HG02759 (cell line): ENCODE measurements around the gene NFATC2.

Experiments used
- ATAC-seq: cut with Tn5 transposase; IDR thresholded peaks from one replicate; pipeline ENCODE4 v1.9.1; 2021; ENCODE audit warnings: mild to moderate bottlenecking, moderate library complexity; ENCODE audit not compliant: unreplicated experiment

Gene NFATC2

DNA sequence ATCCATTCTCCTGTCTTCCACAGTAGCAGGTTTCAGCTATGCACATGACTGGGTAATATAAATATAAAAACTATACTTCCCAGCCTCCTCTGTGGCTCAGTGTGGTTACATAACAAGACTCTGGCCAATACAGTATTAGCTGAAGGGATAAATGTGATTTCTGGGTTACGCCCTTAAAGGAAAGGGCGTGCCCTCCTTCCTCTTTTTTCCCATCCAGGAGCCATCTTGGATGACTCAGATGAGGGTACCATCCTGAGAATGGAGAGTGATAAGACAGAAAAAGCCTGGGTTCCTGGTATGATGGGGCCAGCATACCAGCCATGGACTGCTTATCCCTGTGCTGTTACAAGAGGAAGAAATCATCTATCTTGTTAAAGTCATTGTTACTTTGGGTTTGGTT, 123.3 kb downstream of the NFATC2 start:
- no peak for ATAC-seq

DNA sequence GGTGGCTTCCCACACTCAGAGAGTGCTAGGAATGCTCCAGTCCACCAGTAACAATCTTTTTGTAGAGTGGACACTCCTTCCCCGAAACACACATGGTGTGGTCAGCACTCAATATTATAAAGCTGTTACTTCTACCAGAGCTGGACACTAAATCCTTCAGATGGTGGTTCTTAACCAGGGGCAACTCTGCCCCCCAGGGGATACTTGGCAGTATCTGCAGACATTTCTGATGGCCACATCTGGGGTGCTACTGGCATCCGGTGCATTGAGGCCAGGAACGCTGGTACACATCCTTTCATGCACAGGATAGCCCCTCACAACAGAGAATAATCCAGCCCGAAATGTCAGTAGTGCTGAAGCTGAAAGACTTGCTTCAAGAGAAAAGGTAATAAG, 124.4 kb downstream of the NFATC2 start:
- ATAC-seq: no peak

DNA sequence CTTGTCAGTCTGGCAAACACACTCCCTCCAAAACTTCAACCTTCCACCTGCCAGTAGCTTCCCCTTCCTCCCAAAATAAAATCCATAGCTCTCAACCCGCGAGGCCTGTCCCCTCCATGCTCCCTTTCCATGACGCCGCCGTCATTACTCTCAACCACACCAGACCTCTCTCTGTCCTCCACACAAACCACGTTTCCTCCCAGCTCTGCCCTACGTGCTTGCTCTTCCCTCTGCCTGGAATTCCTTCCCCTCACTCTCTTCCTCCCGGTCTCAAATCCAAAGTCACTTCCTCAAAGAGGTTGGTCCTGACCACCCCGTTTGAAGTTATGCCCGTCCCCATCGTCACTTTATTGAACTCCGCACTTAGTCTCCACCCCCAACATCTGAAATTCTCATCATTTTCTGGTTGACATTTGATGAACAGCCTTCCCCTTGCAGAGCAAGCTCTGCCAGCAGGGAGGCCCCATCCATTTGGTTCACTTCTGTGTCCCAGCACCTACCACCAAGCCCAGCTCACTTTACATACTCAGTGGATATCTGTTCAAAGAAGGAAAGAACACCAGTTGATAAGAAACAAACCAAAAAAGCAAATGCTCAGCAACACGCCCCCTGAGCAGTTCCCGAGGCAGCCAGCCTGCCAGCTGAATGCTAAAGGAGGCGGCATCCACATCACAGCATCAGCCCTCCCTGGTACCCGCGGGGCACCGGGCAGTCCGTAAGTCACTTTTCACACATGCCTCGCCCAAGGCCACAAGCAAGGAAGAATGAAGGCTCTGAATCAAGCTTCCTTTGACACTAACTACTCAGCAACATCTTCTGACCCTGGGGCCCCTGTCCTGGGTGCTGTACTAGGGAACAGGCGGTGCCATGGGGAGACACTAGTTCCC, 125.0 kb downstream of the NFATC2 start:
- ATAC-seq: no peak

DNA sequence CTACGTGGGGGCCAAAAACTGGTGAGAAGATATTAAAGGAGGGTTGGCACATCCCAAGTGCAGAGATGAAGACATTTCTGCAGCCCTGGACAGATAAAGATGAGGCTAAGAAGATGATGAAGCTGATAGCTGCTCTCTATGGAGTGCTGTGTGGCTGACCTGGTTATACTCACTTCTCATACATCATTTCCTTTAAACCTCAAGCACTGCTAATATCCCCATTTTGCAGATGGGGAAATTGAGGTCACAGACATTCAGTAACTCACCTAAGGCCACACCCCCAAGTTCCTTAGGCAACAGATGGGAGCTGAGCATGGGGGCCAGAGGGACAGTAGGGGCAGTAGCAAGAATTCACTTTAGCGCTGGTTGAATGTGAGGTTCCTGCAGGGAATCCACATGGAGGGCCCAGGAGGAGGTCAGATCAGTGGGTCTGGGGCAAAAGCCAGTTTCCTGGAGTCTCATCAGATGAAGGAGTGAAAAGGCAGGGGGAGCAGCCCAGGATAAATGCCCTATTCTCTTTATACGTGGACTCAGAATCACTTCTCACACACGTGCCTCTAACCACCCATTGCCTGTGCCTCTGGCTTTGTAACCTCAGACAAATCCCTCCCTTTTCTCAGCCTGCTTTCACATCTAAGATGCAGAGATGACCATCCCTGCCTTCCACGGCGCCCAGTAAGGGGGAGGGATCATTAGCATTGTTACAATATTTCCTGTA, 125.8 kb downstream of the NFATC2 start:
- no peak for ATAC-seq

DNA sequence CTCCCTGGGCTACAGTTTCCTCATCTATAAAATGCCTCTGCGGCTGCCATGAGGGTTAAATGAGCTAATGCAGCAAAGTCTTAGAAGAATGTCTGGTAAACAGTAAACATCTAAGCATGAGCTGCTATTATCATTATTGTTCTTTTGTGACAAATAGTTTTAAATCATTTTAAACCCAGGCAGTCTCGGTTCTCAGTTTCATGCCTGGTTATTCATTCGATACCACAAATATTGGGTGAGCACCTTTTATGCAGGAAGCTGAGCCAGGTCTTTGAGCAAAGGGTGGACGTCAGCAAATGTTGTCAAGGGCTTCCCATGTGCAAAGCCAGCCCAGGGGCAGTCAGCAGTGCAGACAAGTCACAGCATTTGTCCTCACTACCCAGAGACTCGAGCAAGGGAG, 128.7 kb downstream of the NFATC2 start:
- ATAC-seq: peak; percentile 51

DNA sequence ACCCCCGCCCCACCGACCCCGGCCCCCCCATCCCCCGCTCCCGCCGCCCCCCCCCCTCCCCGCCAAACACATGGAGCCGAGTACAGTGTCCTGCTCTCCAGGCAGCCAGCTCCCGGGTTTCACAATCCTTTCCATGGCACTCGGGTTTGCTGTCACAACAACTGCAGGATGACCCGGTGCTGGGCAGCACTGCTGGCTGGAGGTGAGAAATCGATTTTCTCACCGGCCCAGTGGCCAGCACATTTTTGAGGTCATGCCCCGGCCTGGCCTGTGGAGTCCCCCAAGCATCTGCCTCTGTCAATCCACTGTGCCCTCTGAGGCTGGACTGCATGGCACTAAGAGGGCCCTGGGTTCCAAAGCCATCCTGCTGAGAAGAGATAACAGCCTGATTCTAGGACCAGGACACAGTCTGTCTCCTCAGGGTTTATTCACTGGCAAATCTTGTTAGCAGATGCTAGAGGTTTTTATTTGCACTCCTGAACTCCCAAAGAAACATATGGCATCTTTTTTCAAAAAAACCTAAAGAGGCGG, 129.5 kb downstream of the NFATC2 start:
- no peak for ATAC-seq

DNA sequence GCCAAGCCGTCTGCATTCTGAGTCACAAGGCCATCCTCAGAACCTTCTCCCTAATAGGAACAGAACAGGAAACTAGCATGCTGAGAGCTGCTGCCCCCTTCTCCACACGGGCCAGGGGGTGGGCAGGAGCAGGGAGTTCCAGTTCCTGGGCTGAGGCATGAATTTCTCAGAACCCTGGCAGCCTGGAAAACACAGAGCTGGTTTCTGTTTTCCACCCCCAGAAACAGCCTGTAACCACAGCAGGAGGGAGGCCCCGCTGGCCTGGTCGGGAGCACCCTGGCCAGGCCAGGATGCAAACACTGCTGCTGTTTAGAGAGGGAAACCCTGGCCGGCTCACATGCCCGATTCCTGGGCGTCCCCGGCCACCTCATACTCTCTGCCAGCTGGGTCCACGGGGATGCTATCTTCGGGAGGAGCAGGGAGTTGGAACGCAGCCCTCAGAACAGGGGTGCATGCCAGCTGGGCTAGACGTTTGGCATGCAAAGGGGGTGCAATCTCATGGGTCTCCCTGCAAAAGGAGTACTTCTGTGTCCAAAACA, 130.1 kb downstream of the NFATC2 start:
- no peak for ATAC-seq

DNA sequence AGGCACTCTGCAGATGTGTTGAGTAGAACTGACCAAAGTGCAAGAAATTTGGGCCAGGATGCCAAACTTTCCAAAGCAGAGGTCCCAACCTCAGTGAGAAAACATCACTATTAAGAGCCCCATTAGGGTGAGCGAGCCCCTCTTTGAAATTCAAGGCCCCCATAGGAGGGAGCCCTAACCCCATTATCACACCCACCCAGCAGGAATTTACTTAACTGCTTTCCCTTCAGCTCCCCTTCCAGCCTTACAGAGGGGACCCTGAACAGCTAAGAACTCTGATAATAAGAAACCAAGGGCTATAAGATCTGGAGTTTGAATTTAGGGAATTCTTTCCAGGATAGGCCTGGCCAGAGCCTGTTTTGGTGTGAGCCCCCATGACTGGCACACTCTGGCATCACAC, 130.6 kb downstream of the NFATC2 start:
- ATAC-seq: no peak

DNA sequence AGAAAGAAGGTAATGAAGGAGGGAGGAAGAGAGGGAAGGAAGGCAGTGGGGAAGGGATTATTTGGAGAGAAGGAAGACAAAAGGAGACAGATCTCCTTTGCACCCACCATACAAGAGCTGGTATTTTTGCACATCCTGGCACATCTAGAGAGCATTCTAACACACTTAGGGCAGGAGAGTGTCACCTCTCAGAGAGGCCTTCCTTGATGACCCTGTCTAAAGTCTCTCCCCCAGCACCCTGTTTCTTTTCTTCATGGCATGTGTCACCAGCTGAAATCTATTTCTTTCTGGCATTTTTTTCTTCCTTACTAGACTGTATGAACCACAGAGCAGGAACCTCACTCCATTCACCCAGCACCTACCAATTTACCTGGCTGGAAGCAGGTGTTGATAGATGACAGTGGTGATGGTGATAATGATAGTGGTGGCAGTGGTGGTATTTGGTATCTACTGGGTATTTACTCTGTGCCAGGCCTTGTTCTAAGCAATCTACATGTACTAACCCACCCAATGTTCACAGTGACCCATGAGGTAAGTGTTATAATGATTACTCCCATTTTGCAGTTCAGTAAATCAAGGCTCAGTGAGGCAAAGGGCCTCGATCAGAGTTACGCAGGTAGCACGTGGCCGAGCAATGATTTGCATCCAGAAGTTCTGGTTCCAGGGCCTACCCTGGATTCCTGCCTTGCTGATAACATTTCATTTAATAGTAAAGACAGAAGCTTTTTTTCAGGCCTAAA, 131.8 kb downstream of the NFATC2 start:
- ATAC-seq: no peak

DNA sequence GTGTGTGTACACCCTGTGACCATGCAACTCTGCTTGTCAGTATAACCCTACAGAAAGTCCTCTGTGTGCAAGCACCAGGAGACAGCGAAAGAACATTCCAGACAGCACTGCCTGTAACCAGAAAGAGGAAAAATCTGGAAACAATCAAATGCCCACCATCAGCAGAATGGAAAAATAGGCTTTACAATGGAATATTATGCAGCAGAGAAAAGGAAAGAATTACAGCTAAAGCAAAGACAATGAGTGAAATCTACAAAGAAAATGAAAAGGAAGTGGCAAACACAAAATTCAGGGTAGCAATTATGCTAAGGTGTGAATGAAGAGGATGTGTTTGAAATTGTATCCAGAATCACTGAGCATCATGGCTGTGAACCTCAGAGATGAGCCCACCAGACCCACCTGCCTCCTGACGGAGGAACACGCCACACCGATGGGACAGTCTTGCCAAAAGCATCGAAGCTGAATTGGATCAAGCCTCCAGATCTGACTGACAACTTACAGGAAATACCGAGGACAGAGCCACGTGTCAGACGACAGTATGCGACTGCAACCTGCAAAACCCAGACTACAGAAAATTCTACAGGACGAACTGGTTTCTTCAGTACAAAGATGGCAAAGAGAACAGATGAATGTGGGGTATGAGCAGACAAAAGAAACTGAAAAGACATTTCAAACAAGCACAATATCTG, 133.2 kb downstream of the NFATC2 start:
- no peak for ATAC-seq

DNA sequence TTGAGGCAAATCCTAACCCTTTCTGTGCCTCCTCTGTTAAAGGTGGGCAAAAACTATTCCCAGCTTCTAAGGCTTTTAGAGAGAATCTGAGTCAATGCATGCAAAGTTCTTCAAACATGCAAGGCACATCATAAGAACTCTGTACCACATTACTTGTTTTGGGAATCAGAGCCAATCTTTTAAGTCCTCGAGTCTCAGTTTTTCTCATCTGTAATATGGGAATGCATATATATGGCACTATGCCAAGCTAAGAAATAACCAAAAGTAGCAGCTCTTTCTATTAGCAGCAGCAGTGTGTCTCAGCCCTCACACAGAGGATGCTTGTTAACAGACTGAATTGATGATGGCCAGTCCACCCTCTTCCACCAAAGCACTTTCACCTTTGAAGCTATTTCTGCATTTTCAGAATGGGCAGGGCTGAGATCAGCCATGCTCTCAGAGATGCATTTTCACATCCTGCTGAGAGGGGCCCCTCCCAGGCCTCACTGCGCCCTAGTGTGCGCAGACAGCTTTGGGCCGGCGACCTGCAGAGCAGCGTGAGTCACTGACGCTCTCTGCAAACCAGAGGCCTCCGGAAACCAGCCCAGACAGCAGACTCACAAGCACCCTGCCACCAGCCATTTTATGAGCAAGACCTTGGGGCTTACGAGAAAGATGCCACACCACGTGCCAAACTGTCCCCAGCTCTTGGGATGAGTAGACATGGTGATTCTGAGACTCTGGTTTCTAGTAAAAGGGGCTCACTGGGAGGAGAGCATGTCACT, 138.0 kb downstream of the NFATC2 start:
- ATAC-seq: peak; percentile 79

DNA sequence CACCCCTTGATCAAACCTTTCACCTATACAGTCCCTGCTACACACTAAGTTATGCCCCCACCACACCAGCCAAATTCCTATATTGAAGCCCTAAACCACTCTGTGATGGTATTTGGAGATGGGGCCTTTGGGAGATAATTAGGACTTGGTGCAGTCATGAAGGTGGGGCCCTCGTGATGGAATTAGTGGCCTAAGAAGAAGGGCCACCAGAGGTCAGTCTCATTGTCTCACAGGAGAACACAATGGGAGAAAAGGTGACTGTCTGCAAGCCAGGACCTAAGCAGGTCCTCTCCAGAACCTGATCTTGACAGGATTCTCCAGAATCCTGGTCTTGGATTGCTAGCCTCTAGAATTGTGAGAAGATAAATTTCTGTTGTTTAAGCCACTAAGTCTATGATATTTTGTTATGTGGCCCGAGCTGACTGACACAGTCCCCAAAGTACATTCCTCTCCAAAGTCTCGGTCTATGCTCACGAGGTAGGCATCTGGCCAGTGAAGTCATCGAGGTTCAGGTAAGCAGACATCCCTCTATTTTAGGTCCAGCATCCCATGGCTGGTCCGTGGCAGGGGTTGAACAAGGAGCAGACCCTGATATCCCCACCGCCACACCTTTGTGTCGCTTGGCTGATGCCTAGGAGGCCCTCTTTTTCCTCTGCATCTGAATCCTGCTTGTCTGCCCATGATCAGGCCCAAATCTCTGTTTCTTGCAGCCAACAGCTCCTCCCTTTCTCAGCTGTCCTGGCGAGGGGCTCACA, 138.9 kb downstream of the NFATC2 start:
- ATAC-seq: no peak

DNA sequence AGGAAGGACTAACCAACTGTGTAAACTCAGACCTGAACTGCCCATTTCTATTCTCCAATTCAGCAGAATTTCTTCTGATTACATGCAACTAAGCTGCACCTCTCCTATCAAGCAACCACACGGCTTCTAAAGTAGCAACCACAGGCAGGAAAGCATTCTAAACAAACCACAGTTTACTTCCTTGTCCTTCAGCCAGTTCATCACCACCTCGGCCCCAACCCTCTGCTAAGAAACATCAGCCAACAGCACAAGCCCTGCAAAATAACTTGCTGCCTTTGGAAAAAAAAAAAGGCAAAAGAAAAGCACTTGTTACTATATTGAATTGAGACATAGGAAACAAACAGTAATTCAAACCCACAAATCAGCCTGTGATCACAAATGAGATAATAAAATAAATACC, 140.3 kb downstream of the NFATC2 start:
- ATAC-seq: no peak

DNA sequence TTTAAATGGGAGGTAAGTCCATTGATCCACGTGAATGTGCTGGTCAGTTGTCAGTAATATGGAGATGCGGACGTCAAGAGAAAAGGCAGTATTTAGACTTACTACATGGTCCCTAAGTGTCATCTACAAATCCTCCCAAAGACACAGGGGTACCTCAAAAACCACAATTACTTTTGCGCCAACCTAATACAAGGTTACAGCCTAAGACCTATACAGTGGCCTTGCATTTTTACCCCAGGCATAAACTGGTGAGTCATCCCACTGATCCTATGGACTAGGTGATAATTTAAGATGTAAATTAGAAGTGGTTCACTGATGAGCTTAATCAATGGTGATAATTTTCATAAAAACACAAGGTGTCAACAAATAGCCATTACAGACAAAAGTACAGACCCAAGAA, 141.0 kb downstream of the NFATC2 start:
- no peak for ATAC-seq

DNA sequence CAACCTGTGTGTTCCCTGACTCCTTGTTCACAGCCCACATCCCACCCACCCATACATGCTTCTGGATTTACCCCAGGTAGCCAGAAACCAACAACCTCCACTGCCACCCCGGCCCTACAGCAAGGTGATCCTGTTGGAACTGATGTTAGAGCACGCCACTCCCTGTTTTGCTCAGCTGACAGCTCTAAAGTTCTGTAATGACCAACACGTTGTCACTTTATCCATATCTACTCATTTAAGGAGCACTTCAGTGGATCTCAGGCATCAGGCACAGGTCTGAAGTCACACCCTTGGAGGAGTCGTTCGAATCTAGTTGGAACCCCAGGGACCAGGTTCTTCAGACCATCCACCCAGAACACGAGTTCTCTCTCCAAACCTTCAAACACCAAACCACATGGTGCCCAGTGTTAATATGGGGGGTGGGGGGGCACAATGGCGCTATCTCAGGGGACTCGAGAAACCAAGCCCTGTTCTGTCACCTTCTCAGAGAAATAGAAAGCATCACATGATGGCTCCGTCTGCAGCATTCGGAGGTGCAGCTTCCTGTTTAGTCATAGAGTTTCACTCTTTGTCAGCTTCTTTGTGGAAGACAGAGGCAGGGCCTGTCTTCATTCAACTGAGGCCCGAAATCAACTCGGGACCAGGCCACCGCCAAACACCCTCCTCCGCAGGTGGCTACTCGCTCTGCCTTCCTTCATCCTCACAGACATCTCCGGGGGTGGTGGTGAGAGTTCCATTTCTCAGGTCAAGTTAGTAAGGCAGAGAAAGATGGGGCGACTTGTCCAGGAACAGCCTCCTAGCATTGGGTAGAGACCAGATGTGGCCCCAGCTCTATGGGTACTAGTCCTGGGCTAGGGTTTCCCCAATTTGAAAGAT, 142.2 kb downstream of the NFATC2 start:
- peak; percentile 72 for ATAC-seq

DNA sequence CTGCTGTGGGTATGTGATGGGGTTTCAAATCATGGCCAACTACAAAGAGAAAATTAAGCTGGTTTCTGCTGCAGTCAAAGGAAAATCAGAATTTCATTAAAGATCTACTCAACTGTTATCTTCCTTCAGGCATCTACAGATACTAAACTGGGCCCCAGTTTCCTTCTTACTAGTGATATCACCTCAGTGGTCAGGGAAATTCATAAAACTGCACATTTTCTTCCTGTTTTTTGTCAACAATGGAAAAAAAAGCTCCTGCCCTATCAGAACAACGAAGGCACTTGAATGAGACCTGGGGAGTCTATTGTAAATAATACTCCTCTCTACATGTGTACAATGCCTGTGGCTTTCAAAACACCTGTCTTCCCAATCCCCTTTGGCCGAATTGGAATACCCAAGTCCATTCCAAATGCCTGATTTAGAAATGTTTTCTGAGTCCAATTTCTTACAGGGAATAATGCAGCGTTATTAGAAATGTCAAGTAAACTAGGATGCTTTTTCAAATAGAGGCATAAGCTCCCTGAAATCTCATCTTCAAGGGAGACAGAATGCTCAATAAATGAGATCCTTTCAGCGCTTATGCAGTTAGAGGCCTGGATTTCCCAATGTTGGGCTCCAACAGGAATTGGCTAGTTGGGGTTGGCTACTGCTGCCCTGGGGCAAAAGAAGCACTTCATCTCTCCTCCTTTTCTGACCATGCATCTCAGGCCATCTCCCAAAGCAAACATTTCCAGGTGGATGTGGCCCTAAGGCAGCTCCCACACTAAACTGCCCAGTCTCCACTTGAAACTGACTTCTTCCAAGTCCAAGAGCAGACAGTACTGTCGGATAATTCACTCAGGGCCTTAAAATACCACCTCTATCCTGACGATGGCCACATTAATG, 143.3 kb downstream of the NFATC2 start:
- ATAC-seq: no peak

DNA sequence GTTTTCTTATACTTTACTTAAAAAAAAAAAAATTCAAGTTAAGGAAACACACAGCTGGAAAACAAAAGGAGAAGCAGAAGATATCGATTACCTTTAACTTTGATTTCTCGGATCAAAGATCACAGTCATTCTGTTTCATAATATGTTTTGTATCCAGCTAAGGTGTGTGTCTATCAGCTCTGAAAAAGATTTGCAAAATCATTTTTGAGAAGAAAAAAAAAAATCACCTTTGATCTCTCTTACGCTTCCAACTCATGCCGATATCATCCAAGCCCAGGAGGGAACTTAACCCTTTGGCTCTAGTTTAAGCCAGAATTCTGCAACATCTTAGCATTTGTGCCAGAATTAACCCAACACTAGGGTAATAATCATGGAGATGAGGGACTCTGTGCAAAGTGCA, 144.0 kb downstream of the NFATC2 start:
- no peak for ATAC-seq
